NCI-H2196 (cell line): Measurements from ENCODE around the gene C10orf143.
"Not testable (repeated sequence)": the region's sequence is repeated elsewhere in the genome, so short reads cannot be mapped to it uniquely, and the experiment has no call there.

Experiments used
- DNase-seq: peaks from one replicate; lab custom pipeline; 2025; ENCODE audit not compliant: unreplicated experiment; lab: John Stamatoyannopoulos, UW

C10orf143 gene

DNA sequence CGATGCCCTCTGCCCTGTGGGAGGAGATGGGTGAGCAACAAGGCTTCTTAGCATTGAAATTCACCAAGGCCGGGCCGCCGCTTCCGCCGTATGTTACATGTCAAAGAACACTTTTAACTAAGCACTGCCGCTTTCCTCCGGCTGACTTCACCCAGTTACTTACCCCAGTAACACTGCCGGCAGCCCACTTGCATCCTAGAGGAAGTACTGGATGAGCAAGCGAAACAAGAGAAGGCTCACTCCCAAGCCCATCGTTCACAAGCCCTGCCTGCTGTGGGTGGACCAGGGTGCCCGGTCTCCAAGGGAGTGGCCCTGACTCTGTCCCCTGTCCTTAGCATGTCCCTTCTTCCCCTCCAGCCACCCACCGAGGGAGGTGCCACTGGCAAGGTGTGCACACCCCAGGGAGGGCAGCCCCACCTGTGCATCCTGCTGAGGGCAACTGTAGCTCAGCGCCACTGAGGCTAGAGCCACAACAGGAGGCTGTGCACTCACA lies 73.4 kb downstream of the C10orf143 start:
- DNase-seq, result no peak

GRCh38 chr10:130036296-130037065 lies 74.1 kb downstream of the C10orf143 start:
- no peak for DNase-seq

- no peak for DNase-seq
These were observed 81.4 kb downstream of the C10orf143 start for GRCh38 chr10:130029209-130029608.

DNA sequence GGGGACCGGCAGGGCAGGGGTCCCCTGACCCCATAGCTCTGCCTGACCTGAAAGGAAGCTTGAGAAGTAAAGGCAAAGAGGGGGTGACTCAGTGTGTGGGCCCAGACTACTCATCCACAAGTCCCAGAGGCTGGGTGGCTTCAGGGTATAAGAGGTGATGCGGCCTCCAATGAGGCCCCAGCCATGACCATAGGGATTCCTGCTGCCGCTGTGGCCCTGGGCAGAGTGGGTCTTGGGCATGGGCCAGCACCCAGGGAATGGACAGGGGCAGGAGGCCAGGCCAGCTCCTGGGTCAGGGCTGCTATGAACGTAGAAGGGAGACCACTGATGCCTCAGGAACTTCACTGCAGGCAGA lies 82.2 kb downstream of the C10orf143 start:
- DNase-seq, result no peak

DNA sequence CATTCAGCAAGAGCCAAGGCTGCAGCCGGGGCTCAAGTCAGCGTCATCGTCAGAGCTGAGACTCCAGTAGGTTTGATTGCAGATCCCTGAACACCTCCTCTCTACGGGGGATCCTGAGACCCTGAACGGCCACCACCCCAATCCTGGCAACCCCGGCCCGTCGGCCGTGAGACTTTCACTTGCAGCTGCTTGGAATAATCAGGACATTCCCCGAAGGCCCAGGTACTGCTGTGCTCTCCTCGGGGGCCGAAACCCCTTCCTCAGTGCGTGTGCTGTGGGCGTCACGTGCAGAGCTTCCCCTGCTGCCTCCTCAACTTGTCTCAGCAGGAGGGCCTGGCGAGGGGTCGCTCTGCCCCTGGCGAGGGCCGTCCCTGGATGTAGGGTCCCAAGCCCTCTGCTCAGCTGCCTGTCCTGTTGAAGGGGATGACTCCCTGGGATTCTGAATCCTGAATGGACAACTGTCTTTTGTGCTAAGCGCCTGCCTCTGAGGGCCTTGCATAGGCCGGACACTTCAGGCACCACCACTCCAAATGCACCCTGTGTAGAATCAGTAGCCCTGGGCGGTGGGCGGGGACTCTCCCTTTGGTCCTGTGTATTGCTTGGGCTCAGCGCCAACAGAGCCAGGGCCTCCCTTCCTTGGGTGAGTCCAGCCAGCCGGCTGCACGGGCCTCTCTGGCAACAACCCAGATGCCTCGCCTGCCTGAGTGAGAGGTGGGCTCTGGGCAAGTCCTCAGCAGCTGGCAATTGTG lies 82.7 kb downstream of the C10orf143 start:
- DNase-seq, result no peak

DNA sequence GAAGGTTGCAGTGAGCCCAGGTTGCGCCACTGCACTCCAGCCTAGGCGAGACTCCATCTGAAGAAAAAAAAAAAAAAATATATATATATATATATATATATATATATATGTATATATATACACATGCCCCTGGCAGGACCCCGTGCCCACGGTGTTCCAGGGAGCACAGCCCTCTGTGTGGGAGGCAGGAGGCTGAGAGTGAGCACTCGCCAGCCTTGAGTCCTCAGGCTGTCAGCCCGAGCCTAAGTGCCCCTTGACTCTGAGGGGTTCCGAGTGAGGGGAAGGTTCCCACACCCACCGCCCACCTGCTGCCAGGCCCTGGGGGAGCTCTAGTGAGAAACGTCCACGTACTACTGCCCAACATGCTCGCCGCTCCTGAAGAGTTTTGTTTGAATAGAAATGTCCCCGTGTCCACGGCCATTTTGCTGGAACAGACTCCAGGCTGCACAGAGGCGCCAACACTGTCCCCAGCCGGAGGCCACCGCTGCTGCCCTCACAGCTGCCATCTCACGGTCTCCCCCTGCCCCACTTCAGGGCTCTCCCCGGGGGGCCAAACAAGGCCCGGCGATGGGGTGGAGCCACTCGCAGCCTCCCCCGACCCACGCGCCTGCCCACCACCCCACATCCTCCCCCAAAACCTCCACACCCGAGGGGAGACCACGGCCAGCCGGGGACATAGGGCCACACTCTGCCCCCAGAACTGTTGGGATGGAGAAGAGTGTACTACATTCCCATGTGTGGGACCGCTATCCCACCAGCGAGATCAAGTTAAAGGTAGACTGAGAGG lies 83.8 kb downstream of the C10orf143 start:
- DNase-seq, result no peak

- DNase-seq, result no peak
These were observed 84.7 kb downstream of the C10orf143 start for GRCh38 chr10:130025811-130026485.

- no peak for DNase-seq
These were observed 85.3 kb downstream of the C10orf143 start for GRCh38 chr10:130025326-130025725.

DNA sequence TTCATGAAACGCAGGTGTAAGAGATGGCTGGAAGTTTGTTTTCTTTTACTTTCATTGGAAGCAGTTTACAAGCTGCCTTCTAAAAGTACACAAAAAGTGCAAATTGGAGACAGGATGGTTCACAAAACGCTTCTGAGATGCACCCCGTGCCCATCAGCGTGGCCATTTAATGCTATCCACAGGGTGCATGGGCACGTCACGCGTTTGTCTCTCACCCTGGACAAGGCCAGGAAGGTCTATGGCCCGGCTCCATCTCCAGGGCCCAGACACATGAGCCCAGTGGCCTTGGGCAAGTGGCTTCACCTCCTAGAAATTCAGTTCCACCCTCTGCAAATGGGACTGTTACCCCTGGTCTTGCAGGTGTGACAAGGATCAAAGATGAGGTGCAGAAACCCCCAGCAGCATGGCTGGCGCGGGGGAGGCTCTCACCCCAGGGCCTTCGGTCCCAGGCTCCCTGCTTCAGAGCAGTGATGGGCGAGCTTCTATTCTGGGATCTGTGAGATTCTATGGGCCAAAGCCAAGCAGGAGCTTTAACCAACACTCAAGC lies 85.8 kb downstream of the C10orf143 start:
- DNase-seq, result no peak

DNA sequence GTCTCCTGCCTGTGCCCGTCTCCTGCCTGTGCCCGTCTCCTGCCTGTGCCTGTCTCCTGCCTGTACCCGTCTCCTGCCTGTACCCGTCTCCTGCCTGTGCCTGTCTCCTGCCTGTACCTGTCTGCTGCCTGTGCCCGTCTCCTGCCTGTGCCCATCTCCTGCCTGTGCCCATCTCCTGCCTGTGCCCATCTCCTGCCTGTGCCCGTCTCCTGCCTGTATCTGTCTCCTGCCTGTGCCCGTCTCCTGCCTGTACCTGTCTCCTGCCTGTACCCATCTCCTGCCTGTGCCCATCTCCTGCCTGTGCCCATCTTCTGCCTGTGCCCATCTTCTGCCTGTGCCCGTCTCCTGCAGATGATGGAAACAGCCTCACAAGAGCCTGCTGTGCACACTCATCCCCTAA lies 86.3 kb downstream of the C10orf143 start:
- DNase-seq, result not testable (repeated sequence)

- DNase-seq, result no peak
These were observed 87.0 kb downstream of the C10orf143 start for GRCh38 chr10:130023454-130024230.

- DNase-seq, result no peak
These were observed 87.9 kb downstream of the C10orf143 start for GRCh38 chr10:130022511-130023299.

DNA sequence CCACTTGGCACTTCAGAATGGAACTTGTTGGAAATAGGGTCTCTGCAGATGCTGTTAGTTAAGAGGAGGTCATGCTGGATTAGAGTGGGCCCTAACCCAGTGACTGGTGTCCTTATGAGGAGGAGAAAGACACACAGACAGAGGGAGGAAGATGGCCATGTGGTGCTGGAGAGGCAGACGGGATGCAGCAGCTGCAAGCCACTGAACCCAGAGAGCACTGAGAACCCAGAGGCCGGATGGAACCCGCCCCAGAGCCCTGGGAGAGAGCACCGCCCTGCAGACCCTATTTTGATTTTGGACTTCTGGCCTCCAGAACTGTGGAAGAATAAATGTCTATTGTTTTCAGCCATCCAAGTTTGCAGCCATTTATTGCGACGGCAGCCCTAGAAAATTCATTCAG lies 88.5 kb downstream of the C10orf143 start:
- DNase-seq, result no peak

DNA sequence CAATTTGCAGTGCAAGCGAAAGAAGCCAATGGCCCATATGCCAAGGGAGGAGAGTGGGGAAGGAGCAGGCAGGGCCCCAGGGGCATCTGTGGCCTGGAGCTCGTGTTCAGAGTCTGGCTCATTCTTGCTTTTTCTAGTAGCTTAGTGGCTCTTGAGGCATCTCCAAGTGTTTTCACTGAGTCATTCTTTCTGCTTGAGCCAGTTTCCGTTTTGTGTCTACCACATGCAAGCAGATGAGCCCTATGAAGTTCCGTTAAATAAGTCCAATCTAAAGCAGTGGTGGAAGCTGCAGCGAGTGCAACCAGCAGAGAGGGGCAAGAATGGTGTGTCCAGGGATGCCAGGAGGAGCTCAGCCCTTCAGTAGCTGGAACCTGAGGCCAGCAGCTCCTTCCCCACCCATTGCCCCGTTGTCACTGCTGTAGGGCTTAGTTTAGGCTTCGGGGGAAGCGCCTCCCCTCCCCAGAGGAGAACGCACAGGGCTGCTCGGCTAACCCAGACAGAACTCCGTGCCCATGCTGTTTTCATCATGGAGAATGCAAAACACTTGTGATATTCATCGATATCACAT lies 89.2 kb downstream of the C10orf143 start:
- no peak for DNase-seq

- DNase-seq, result no peak
These were observed 89.8 kb downstream of the C10orf143 start for GRCh38 chr10:130020651-130021382.

GRCh38 chr10:130018730-130019185 lies 91.9 kb downstream of the C10orf143 start:
- DNase-seq, result no peak

- no peak for DNase-seq
These were observed 92.4 kb downstream of the C10orf143 start for GRCh38 chr10:130018265-130018664.

DNA sequence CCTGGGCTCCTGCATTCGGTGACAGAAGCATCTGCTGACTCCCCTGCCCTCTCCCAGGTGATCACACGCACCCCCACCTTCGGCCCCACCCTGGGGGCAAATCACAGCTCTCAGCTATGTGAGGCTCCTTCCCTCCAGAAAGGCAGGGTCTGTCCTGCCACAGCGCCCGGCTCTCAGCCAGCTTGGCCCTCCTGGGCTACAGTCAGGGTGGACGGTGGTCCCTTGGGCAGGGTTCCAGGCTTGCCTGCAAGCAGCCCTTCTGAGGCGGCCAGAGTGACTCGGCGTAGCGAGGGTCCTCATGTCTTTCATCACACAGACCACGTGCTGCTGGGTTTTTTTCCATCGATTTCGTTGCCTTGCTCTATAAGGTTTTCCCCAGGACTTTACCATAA lies 93.0 kb downstream of the C10orf143 start:
- no peak for DNase-seq
